PC-3 (cell line): ENCODE data around the gene ZNF385B.

Experiments used
- EZH2 ChIP-seq: fragments of 300-600 bp; sonication (generic); IDR thresholded peaks from one replicate; pipeline ENCODE4 v1.6.1; 2017; ENCODE audit warnings: antibody characterized with exemption, mild to moderate bottlenecking, low read length; ENCODE audit not compliant: unreplicated experiment
- TF ChIP-seq, protein P1 (sequence below): fragments of 300-600 bp; sonication (generic); conservative IDR thresholded peaks from 2 replicates; pipeline ENCODE4 v1.5.1; 2017; ENCODE audit warnings: antibody characterized with exemption, low read depth, mild to moderate bottlenecking, low read length

DNA sequence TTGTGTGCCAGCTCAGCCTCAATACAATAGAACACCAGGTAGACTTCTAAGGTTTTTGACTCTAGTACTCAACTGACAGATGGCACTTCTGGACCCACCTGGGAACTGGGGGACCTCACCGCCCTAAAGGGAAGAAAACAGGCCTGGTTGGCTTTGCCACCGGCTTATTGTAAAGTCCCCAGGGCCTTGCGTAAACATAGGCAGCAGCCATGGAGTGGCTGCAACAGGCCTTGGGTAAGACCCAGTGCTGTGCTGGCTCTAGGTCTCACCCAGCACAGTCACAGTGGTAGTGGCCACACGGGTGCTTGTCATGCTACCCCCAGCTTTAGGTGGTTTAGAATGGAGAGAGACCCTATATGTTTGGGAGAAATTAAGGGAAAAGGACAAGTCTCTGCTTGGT lies 366.1 kb downstream of the ZNF385B start:
- TF ChIP-seq, protein P1, sequence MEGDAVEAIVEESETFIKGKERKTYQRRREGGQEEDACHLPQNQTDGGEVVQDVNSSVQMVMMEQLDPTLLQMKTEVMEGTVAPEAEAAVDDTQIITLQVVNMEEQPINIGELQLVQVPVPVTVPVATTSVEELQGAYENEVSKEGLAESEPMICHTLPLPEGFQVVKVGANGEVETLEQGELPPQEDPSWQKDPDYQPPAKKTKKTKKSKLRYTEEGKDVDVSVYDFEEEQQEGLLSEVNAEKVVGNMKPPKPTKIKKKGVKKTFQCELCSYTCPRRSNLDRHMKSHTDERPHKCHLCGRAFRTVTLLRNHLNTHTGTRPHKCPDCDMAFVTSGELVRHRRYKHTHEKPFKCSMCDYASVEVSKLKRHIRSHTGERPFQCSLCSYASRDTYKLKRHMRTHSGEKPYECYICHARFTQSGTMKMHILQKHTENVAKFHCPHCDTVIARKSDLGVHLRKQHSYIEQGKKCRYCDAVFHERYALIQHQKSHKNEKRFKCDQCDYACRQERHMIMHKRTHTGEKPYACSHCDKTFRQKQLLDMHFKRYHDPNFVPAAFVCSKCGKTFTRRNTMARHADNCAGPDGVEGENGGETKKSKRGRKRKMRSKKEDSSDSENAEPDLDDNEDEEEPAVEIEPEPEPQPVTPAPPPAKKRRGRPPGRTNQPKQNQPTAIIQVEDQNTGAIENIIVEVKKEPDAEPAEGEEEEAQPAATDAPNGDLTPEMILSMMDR: no peak
- TF ChIP-seq EZH2: no peak
